ENCODE results near the gene ASB4. TPM values are rescaled to one million over a fixed set of nuclear protein-coding genes. Genes with fewer than 3 reads are reported as not detected.

The ASB4 gene
- total RNA-seq, 2 experiments from 2014 or later, result not detected

DNA sequence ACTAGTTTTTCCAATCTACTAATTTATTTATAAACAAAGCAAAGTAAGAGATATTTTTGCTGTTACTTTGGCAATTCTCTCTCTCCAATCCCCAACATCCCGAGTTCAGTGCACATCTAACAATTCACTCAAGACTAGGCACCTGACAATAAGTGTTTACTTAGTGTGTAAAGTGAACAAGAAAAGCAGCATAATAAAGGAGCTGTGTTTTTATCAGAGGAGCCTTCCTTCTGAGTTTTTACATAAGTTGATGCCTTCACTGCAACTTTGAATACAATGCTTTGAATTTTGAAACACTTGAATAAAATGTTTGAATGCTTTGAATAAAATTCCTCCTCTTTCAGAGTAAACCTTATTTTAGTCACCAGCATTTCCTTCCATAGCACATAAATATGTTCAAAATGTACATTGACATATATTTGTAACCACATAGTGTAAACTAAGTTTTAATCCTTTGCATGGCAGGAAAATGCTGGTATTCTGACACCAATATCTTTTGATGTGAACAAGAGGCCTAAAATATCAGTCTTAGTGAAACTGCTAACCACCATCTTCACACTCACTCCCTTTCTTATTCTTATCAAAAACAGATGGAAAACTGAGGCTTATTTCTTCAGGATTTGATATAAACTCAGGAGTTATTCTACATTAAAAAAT is 99.2 kb downstream of the ASB4 start:
- Mint-ChIP-seq H3K27me3 (no peaks in the 10 kb centered on the region), H3K4me1 (no peaks in the 10 kb centered on the region), H3K27ac (no peak overlapping the region), H3K4me3 (no peak overlapping the region), H3K9me3 (no peaks in the 10 kb centered on the region), H3K36me3 (no peaks in the 10 kb centered on the region)
- no peak for DNase-seq

DNA sequence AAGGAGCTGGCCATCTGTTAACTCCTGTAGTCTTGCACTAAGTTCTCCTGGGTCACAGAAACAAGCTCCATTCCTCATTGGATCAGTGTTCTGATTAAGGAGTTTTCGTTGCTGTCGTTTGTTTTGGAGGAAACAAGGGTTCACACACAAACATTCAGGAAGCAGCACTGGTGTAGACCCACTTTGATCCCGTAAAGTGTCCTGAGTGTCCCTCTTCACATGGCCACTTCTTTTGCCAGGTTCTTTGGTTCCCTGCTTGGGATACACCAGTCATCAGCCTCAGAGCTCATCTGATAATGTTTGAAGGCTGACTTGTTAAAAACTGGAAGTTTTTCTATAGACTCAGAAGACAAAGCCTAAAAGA is 99.7 kb downstream of the ASB4 start:
- H3K27ac Mint-ChIP-seq, result no peak overlapping the region
- H3K4me1 Mint-ChIP-seq, result no peaks in the 10 kb centered on the region
- H3K27me3 Mint-ChIP-seq, result no peaks in the 10 kb centered on the region
- H3K4me3 Mint-ChIP-seq, result no peak overlapping the region
- DNase-seq, result no peak
- no peaks in the 10 kb centered on the region for H3K9me3 Mint-ChIP-seq
- H3K36me3 Mint-ChIP-seq, result no peaks in the 10 kb centered on the region

DNA sequence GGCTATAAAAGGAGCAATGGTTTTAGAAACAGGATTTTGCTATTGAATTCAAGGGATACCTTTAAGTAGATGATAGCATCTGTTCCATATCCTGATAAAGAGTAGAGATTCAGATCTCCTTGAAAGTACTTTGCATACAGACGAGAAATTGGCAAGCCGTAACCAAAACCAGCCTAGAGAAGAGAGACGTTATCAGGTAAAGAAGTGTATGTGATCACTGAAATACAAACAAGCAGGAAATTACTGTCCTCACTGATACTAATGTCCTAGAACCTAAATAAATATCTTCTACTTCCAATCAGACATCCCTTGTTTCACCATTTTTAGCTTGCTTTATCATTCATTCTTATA is 101.2 kb downstream of the ASB4 start:
- Mint-ChIP-seq H3K4me3 (no peak overlapping the region), H3K27me3 (no peaks in the 10 kb centered on the region), H3K4me1 (no peaks in the 10 kb centered on the region), H3K27ac (no peak overlapping the region), H3K36me3 (no peaks in the 10 kb centered on the region), H3K9me3 (no peaks in the 10 kb centered on the region)
- no peak for DNase-seq

DNA sequence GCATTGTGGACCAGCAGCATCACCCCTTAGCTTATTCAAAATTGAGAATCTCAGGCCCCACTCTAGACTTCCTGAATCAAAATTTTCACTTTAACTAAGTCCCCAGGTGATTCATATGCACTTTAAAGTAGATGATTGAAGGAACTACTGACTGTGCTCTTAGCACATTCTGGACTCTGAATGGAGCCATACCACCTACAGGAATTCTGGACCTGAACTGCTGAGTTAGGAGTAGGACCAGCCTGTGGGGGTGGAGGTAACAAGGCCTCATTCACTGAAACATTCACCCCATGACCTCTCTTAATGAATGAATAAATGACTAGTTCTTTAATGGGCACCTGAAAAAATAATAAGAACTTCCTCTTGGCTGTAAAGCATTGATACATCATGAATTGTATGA is 103.3 kb downstream of the ASB4 start:
- no peak for DNase-seq
- no peak overlapping the region for H3K27ac Mint-ChIP-seq
- H3K4me3 Mint-ChIP-seq, result no peak overlapping the region
- H3K36me3 Mint-ChIP-seq, result no peaks in the 10 kb centered on the region
- no peaks in the 10 kb centered on the region for H3K4me1 Mint-ChIP-seq
- H3K27me3 Mint-ChIP-seq, result no peaks in the 10 kb centered on the region
- H3K9me3 Mint-ChIP-seq, result no peaks in the 10 kb centered on the region

DNA sequence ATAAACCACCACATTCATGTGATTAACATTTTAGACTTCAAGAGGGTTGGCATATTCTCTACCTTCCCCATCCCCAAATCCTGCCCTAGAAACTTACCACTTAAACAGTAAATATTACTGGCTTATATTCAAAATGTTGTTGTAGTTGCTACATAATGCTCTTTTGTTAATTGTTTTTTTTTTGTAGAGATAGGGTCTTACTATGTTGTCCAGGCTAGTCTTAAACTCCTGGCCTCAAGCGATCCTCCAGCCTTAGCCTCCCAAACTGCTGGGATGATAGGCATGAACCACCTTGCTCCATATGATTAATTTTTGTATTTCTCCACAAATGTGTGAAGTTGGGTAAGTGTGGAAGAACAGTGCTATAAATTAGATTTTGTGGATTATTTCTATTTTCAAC is 104.0 kb downstream of the ASB4 start:
- Mint-ChIP-seq H3K36me3 (no peaks in the 10 kb centered on the region), H3K27me3 (no peaks in the 10 kb centered on the region), H3K9me3 (no peaks in the 10 kb centered on the region), H3K4me1 (no peaks in the 10 kb centered on the region), H3K27ac (no peak overlapping the region), H3K4me3 (no peak overlapping the region)
- no peak for DNase-seq

Other genes starting within 250 kb of the ASB4 start
- not detected for gene PON1, start 161.4 kb upstream of the ASB4 start, total RNA-seq
- gene PON3, start 89.6 kb upstream of the ASB4 start, total RNA-seq, result under 1 TPM in 1 of 2 experiments, not detected in 1; 0.32 TPM
- gene PON2, start 50.9 kb upstream of the ASB4 start, total RNA-seq, result 1 to 10 TPM; 3.5 to 4.5 TPM
- gene PDK4, start 110.6 kb downstream of the ASB4 start, total RNA-seq, result not detected

All from activated naive CD8-positive, alpha-beta T cell treated with anti-CD3 and anti-CD28 coated beads for 36 hours (primary cell).